CD4-positive, alpha-beta memory T cell (primary cell): ENCODE data around the gene SPAG8. TPM values are rescaled to one million over a fixed set of nuclear protein-coding genes. Genes with fewer than 3 reads are reported as not detected.

Experiments
- CTCF ChIA-PET: fragments of 350-600 bp; sonication (Branson Sonifier 250); formaldehyde crosslinking; loops from one replicate; lab custom pipeline; 2021; ENCODE audit warnings: inconsistent platforms; ENCODE audit not compliant: partially characterized antibody; lab: Charles Lee
- POLR2A ChIA-PET: fragments of 350-600 bp; sonication (Branson Sonifier 250); formaldehyde crosslinking; loops from one replicate; lab custom pipeline; 2021; ENCODE audit not compliant: partially characterized antibody; lab: Charles Lee
- DNase-seq, 5 donors: peaks; one replicate each; pipeline versions ENCODE4 v3.0.0 to v3.0.0-alpha.2; 2020 to 2022; ENCODE audit warnings: mixed read lengths in 1 of 5
- H3K27ac ChIP-seq: one replicate; pipeline ENCODE4 v1.7.0; 2013; ENCODE audit warnings: low read depth, low read length
- H3K27me3 ChIP-seq: 2 replicates; pipeline ENCODE4 v1.7.0; 2013; ENCODE audit warnings: mild to moderate bottlenecking, low read length, moderate library complexity; ENCODE audit not compliant: insufficient read depth
- H3K36me3 ChIP-seq: 2 replicates; pipeline ENCODE4 v1.7.0; 2013; ENCODE audit warnings: mild to moderate bottlenecking, low read length, moderate library complexity; ENCODE audit not compliant: insufficient read depth
- H3K4me1 ChIP-seq: 2 replicates; pipeline ENCODE4 v1.7.0; 2013; ENCODE audit warnings: mild to moderate bottlenecking, low read length, moderate library complexity; ENCODE audit not compliant: insufficient read depth
- H3K4me3 ChIP-seq, 2 donors: one replicate each; pipeline ENCODE4 v1.7.0; 2013; ENCODE audit warnings: low read length in 2 of 2, mild to moderate bottlenecking in 1 of 2
- H3K9me3 ChIP-seq, 2 donors: one replicate each; pipeline ENCODE4 v1.7.0; 2013; ENCODE audit warnings: low read length in 2 of 2, control low read depth in 1 of 2; ENCODE audit not compliant: control insufficient read depth in 1 of 2
- H3K27ac Mint-ChIP-seq, 7 donors: one replicate each; pipeline ENCODE4 v1.8.0; 2020 to 2021; ENCODE audit warnings: mixed read lengths in 7 of 7, mild to moderate bottlenecking in 6 of 7, inconsistent platforms in 3 of 7, moderate library complexity in 3 of 7
- H3K27me3 Mint-ChIP-seq, 2 donors: one replicate each; pipeline ENCODE4 v1.8.0; 2020 to 2021; ENCODE audit warnings: mixed read lengths in 2 of 2
- H3K36me3 Mint-ChIP-seq, 2 donors: one replicate each; pipeline ENCODE4 v1.8.0; 2020 to 2021; ENCODE audit warnings: mixed read lengths in 2 of 2, inconsistent platforms in 1 of 2, mild to moderate bottlenecking in 1 of 2
- H3K4me1 Mint-ChIP-seq, 4 donors: one replicate each; pipeline ENCODE4 v1.8.0; 2020 to 2021; ENCODE audit warnings: mixed read lengths in 4 of 4, mild to moderate bottlenecking in 1 of 4
- H3K4me3 Mint-ChIP-seq, 8 donors: one replicate each; pipeline ENCODE4 v1.8.0; 2020 to 2021; ENCODE audit warnings: mixed read lengths in 8 of 8, mild to moderate bottlenecking in 7 of 8, moderate library complexity in 6 of 8, inconsistent platforms in 3 of 8
- H3K9me3 Mint-ChIP-seq, 8 donors: one replicate each; pipeline ENCODE4 v1.8.0; 2020 to 2021; ENCODE audit warnings: mixed read lengths in 8 of 8, mild to moderate bottlenecking in 5 of 8, inconsistent platforms in 3 of 8, moderate library complexity in 1 of 8
- intact Hi-C: fragments of 100-400 bp; cut with micrococcal nuclease; formaldehyde crosslinking; loops from one replicate; pipeline ENCODE4 v1.15.1; 2023
- polyA plus RNA-seq, 2 donors: library from polyadenylated mRNA; unstranded; fragments of 300-500 nt; fragmentation: Illumina TruSeq; gene quantifications; one replicate each; pipeline ENCODE4 v1.2.3, GENCODE V29; 2021
- total RNA-seq, 2 experiments: library from RNA; stranded (reverse); gene quantifications; one replicate each; pipeline ENCODE4 v1.2.3, GENCODE V29; 2021

The SPAG8 gene
- total and polyA plus RNA-seq, 4 experiments from 2014 or later, result 1.0 to 5.7 (median 3.7) TPM

- Mint-ChIP-seq H3K36me3 (peaks cover 3 to 36% of the 10 kb centered on the region in 2 donors), H3K27ac (peak overlapping the region; percentile 91 to 99 (median 98)), H3K27me3 (no peaks in the 10 kb centered on the region), H3K9me3 (peaks cover 0 to 3% (median 0%) of the 10 kb centered on the region in 8 donors), H3K4me3 (peak overlapping the region; percentile 87 to 97 (median 90)), H3K4me1 (peaks cover 20 to 50% (median 36%) of the 10 kb centered on the region in 4 donors)
- ChIA-PET POLR2A (interaction anchor here (0.6 to 4.9 kb wide), 14 partner anchors 8 to 379 kb away, joined by 3 to 47 read pairs (median 6); partner anchors contain the start of genes CLTA, CREB3, FAM221B and GBA2), CTCF (interaction anchor here (0.9 to 5.6 kb wide), 12 partner anchors 12 to 208 kb away, joined by 3 to 58 read pairs (median 4); partner anchors contain the start of genes CCDC107, FAM221B, RMRP and TMEM8B)
- Histone ChIP-seq H3K9me3 (no peaks in the 10 kb centered on the region), H3K4me3 (peak overlapping the region in 1 of 2 donors; percentile 48), H3K27ac (peak overlapping the region; percentile 58), H3K36me3 (peaks cover 3% of the 10 kb centered on the region), H3K4me1 (peaks cover 34% of the 10 kb centered on the region), H3K27me3 (no peaks in the 10 kb centered on the region)
- intact Hi-C loops, result loop anchor here (1.0 to 10.0 kb wide), 7 partner anchors 71 to 1147 kb away; partner anchors contain the start of genes CCDC107, CCL27, CREB3 and FANCG
- no peak for DNase-seq
Observed at GRCh38 chr9:35811381-35812024, 559 bp downstream of the SPAG8 start.

DNA sequence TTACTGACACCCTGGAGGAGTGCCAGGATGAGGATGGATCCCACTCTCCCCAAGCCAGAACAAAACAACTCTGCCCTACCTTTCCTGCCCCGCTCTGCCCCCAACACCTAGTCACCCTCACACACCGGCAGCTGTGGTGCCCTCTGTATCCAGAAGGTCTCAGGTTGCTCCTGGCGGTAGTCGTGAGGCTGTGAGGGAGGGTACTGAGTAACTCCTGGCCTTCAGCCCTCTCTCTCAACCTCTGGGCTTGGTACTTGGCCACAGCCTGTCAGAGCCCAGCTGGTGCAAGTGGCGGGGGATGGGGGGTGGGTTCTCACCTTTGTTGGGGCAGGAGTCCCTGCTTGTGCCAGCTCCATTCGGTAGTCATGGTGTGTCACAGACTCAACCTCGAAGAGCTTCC, 1.9 kb downstream of the SPAG8 start:
- Histone ChIP-seq H3K27ac (no peak overlapping the region), H3K36me3 (peaks cover 15% of the 10 kb centered on the region), H3K4me3 (no peak overlapping the region), H3K4me1 (peaks cover 34% of the 10 kb centered on the region), H3K27me3 (no peaks in the 10 kb centered on the region), H3K9me3 (no peaks in the 10 kb centered on the region)
- Mint-ChIP-seq H3K27me3 (no peaks in the 10 kb centered on the region), H3K36me3 (peaks cover 4 to 45% of the 10 kb centered on the region in 2 donors), H3K4me1 (peaks cover 17 to 43% (median 31%) of the 10 kb centered on the region in 4 donors), H3K4me3 (no peak overlapping the region), H3K27ac (peak overlapping the region in 6 of 7 donors; percentile 30 to 99 (median 98)), H3K9me3 (peaks cover 0 to 2% (median 0%) of the 10 kb centered on the region in 8 donors)
- intact Hi-C loops, result loop anchor here (5.0 to 10.0 kb wide), 4 partner anchors 72 to 1145 kb away; partner anchors contain the start of genes CCL27, FANCG, RNF38 and VCP
- POLR2A ChIA-PET, result no interaction called here
- CTCF ChIA-PET, result interaction anchor here (1.0 to 5.6 kb wide), 2 partner anchors 17 to 20 kb away, joined by 3 to 58 read pairs; partner anchors contain the start of genes FAM221B and TMEM8B
- no peak for DNase-seq

DNA sequence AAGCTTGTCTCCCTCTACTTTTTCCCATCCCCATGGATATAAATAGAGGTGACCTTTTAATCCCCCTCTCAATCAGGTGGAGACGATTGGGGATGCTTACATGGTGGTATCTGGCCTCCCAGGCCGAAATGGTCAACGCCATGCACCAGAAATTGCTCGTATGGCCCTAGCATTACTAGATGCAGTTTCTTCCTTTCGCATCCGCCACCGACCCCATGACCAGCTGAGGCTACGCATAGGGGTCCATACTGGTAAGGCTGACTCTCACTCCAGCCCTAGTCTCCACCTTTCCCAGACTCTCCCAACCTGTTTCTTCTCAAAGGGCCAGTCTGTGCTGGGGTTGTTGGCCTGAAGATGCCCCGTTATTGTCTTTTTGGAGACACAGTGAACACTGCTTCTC, 3.6 kb downstream of the SPAG8 start:
- Histone ChIP-seq H3K4me1 (peaks cover 24% of the 10 kb centered on the region), H3K9me3 (no peaks in the 10 kb centered on the region), H3K27me3 (no peaks in the 10 kb centered on the region), H3K27ac (no peak overlapping the region), H3K36me3 (peaks cover 16% of the 10 kb centered on the region), H3K4me3 (no peak overlapping the region)
- POLR2A ChIA-PET, result no interaction called here
- peak overlapping the region in 1 of 8 donors; percentile 16 for H3K4me3 Mint-ChIP-seq
- H3K27me3 Mint-ChIP-seq, result no peaks in the 10 kb centered on the region
- H3K4me1 Mint-ChIP-seq, result peaks cover 10 to 29% (median 23%) of the 10 kb centered on the region in 4 donors
- intact Hi-C loops, result no loop called here
- CTCF ChIA-PET, result interaction anchor here (1.9 kb wide), 1 partner anchor 18 kb away, joined by 6 read pairs; no protein-coding TSS in a partner anchor
- H3K36me3 Mint-ChIP-seq, result peaks cover 5 to 45% of the 10 kb centered on the region in 2 donors
- no peak for DNase-seq
- H3K27ac Mint-ChIP-seq, result peak overlapping the region in 3 of 7 donors; percentile 1 to 54 (median 11)
- H3K9me3 Mint-ChIP-seq, result peaks cover 0 to 2% (median 0%) of the 10 kb centered on the region in 8 donors

DNA sequence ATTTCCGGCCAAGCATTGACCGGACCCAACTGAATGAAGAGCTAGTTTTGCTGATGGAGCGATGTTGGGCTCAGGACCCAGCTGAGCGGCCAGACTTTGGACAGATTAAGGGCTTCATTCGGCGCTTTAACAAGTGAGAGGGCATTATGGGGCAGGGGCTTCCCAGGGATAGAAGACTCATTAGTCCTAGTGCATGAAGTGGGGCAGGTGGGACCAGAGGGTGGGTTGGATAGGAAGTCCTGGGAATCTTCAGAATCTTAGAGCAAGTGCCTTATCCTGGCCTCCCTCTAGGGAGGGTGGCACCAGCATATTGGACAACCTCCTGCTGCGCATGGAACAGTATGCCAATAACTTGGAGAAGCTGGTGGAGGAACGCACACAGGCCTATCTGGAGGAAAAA, 6.0 kb downstream of the SPAG8 start:
- POLR2A ChIA-PET, result no interaction called here

DNA sequence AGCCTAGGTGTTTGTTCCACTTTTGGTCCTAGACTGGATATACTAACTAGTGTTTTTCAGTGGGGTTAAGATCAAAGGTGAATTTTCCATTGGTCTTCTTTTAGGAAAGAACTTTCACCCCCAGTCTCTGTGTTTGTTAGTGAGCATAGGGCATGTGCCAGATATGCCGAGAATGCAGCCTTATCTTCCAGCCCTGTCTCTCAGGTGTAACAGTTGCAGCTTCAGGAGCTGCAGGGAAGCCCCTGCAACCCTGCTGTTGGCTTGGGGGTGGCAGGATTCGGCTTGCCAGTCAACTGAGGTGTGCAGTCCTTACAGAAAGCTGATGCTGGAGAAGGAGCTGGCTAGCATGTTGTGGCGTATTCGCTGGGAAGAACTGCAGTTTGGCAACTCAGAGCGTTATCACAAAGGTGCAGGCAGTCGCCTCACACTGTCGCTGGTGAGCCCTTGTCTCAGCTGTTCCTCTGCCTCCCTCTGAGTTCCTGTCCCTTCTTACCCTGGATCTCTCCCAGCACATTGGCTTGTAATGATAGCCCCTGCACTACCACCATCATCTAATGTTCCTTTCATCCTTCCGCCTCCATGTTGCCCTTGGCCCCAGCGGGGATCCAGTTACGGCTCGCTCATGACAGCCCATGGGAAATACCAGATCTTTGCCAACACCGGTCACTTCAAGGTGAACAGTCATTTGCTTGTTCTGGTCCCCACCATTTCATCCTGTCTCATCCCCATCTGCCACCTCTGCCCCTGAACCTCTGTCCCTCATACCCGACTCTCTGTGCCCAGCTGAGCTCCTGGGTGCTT, 10.5 kb downstream of the SPAG8 start:
- Mint-ChIP-seq H3K27me3 (no peaks in the 10 kb centered on the region), H3K27ac (peak overlapping the region in 3 of 7 donors; percentile 26 to 70 (median 31)), H3K4me1 (peaks cover 0 to 4% (median 0%) of the 10 kb centered on the region in 4 donors), H3K9me3 (no peaks in the 10 kb centered on the region), H3K36me3 (peaks cover 29 to 46% of the 10 kb centered on the region in 2 donors), H3K4me3 (no peak overlapping the region)
- ChIA-PET CTCF (interaction anchor here (2.4 kb wide), 1 partner anchor 12 kb away, joined by 9 read pairs; no protein-coding TSS in a partner anchor), POLR2A (interaction anchor here (1.1 kb wide), 1 partner anchor 12 kb away, joined by 3 read pairs; no protein-coding TSS in a partner anchor)
- Histone ChIP-seq H3K27me3 (no peaks in the 10 kb centered on the region), H3K9me3 (no peaks in the 10 kb centered on the region), H3K36me3 (peaks cover 20% of the 10 kb centered on the region), H3K4me3 (no peak overlapping the region), H3K27ac (no peak overlapping the region), H3K4me1 (no peaks in the 10 kb centered on the region)
- DNase-seq, result no peak
- intact Hi-C loops, result no loop called here

More for the DNA sequence above, 6.0 kb downstream of the SPAG8 start:
- CTCF ChIA-PET, result interaction anchor here (0.7 to 1.3 kb wide), 2 partner anchors 16 to 20 kb away, joined by 3 to 4 read pairs; no protein-coding TSS in a partner anchor
- Histone ChIP-seq H3K36me3 (peaks cover 22% of the 10 kb centered on the region), H3K27me3 (no peaks in the 10 kb centered on the region), H3K4me1 (peaks cover 3% of the 10 kb centered on the region), H3K27ac (no peak overlapping the region), H3K4me3 (no peak overlapping the region), H3K9me3 (no peaks in the 10 kb centered on the region)
- Mint-ChIP-seq H3K4me3 (no peak overlapping the region), H3K36me3 (peaks cover 18 to 51% of the 10 kb centered on the region in 2 donors), H3K9me3 (peaks cover 0 to 2% (median 0%) of the 10 kb centered on the region in 8 donors), H3K27ac (peak overlapping the region in 2 of 7 donors; percentile 22 to 68), H3K4me1 (peaks cover 0 to 6% (median 3%) of the 10 kb centered on the region in 4 donors), H3K27me3 (no peaks in the 10 kb centered on the region)
- DNase-seq, result no peak
- intact Hi-C loops, result no loop called here

DNA sequence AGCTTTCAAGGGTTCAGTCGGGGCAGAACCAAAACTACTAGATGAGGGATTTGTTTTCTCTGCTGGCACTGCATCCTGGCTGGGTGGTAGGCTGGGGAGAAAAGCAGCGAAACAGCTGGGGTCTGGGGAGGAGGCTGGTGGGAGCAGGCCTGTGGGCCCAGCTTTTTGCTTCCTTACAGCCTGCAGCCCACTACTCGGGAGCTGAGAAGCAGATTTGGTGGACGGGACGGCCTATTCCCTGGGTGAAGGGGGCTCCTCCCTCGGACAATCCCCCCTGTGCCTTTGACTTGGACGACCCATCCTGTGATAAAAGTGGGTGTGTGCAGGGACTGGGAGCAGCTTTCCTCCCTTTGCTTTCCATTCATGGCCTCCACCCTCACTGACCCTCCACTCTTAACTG, 11.5 kb downstream of the SPAG8 start:
- Mint-ChIP-seq H3K27me3 (no peaks in the 10 kb centered on the region), H3K4me3 (no peak overlapping the region), H3K4me1 (peaks cover 0 to 4% (median 0%) of the 10 kb centered on the region in 4 donors), H3K9me3 (no peaks in the 10 kb centered on the region), H3K36me3 (peaks cover 27 to 36% of the 10 kb centered on the region in 2 donors), H3K27ac (no peak overlapping the region)
- CTCF ChIA-PET, result interaction anchor here (2.4 kb wide), 1 partner anchor 11 kb away, joined by 9 read pairs; no protein-coding TSS in a partner anchor
- Histone ChIP-seq H3K4me1 (no peaks in the 10 kb centered on the region), H3K9me3 (no peaks in the 10 kb centered on the region), H3K27ac (no peak overlapping the region), H3K27me3 (no peaks in the 10 kb centered on the region), H3K36me3 (peaks cover 11% of the 10 kb centered on the region), H3K4me3 (no peak overlapping the region)
- intact Hi-C loops, result no loop called here
- POLR2A ChIA-PET, result interaction anchor here (0.6 kb wide), 1 partner anchor 36 kb away, joined by 3 read pairs; no protein-coding TSS in a partner anchor
- no peak for DNase-seq
